HL-60 (cell line): ENCODE data around the gene FAM53B.

ENCODE experiments used
- POLR2AphosphoS5 ChIP-seq: IDR thresholded peaks from 2 replicates; pipeline ENCODE4 v1.6.1; 2012; ENCODE audit warnings: low read depth
- TF ChIP-seq, protein P1 (sequence below): IDR thresholded peaks from one replicate; pipeline ENCODE4 v1.5.1; 2011; ENCODE audit warnings: low read length, control low read depth, inconsistent platforms; ENCODE audit not compliant: insufficient read depth

- TF ChIP-seq, protein P1, sequence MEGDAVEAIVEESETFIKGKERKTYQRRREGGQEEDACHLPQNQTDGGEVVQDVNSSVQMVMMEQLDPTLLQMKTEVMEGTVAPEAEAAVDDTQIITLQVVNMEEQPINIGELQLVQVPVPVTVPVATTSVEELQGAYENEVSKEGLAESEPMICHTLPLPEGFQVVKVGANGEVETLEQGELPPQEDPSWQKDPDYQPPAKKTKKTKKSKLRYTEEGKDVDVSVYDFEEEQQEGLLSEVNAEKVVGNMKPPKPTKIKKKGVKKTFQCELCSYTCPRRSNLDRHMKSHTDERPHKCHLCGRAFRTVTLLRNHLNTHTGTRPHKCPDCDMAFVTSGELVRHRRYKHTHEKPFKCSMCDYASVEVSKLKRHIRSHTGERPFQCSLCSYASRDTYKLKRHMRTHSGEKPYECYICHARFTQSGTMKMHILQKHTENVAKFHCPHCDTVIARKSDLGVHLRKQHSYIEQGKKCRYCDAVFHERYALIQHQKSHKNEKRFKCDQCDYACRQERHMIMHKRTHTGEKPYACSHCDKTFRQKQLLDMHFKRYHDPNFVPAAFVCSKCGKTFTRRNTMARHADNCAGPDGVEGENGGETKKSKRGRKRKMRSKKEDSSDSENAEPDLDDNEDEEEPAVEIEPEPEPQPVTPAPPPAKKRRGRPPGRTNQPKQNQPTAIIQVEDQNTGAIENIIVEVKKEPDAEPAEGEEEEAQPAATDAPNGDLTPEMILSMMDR = no peak
- no peak for TF ChIP-seq POLR2AphosphoS5
These were observed 54.2 kb downstream of the FAM53B start for GRCh38 chr10:124689911-124690498.
